ENCODE data around the gene EAF1. TPM values are rescaled to one million over a fixed set of nuclear protein-coding genes. Genes with fewer than 3 reads are reported as not detected.
"Not testable (repeated sequence)": the region's sequence is repeated elsewhere in the genome, so short reads cannot be mapped to it uniquely, and the experiment has no call there.

EAF1 gene
- total RNA-seq, 6 experiments from 2014 or later: 13.9 to 17.2 (median 15.8) TPM

- no peak for DNase-seq
- Mint-ChIP-seq H3K27me3 (ENCODE audit: insufficient read depth) (no peaks in the 10 kb centered on the region), H3K4me3 (no peak overlapping the region), H3K36me3 (ENCODE audit: low read depth) (peaks cover 2% of the 10 kb centered on the region), H3K27ac (no peak overlapping the region), H3K9me3 (no peaks in the 10 kb centered on the region), H3K4me1 (ENCODE audit: low read depth) (no peaks in the 10 kb centered on the region)
- TF ChIP-seq, protein P1, sequence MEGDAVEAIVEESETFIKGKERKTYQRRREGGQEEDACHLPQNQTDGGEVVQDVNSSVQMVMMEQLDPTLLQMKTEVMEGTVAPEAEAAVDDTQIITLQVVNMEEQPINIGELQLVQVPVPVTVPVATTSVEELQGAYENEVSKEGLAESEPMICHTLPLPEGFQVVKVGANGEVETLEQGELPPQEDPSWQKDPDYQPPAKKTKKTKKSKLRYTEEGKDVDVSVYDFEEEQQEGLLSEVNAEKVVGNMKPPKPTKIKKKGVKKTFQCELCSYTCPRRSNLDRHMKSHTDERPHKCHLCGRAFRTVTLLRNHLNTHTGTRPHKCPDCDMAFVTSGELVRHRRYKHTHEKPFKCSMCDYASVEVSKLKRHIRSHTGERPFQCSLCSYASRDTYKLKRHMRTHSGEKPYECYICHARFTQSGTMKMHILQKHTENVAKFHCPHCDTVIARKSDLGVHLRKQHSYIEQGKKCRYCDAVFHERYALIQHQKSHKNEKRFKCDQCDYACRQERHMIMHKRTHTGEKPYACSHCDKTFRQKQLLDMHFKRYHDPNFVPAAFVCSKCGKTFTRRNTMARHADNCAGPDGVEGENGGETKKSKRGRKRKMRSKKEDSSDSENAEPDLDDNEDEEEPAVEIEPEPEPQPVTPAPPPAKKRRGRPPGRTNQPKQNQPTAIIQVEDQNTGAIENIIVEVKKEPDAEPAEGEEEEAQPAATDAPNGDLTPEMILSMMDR (IDR thresholded peaks at IDR 0.05): no peak
Observed at GRCh38 chr3:15409774-15410173, 17.6 kb upstream of the EAF1 start.

GRCh38 chr3:15410966-15411365 lies 16.4 kb upstream of the EAF1 start:
- not testable (repeated sequence) for H3K9me3 Mint-ChIP-seq; H3K27me3 Mint-ChIP-seq (ENCODE audit: insufficient read depth); DNase-seq; H3K4me3 Mint-ChIP-seq; H3K27ac Mint-ChIP-seq; H3K4me1 Mint-ChIP-seq (ENCODE audit: low read depth)
- peaks cover 12% of the 10 kb centered on the region for H3K36me3 Mint-ChIP-seq (ENCODE audit: low read depth)

- TF ChIP-seq, protein P1 (IDR thresholded peaks at IDR 0.05): no peak
- DNase-seq: peak; percentile 66
- Mint-ChIP-seq H3K27ac (peak overlapping the region; percentile 42), H3K36me3 (ENCODE audit: low read depth) (peaks cover 20% of the 10 kb centered on the region), H3K4me3 (no peak overlapping the region; the same call in 1 of the 2 replicates), H3K9me3 (no peaks in the 10 kb centered on the region), H3K4me1 (ENCODE audit: low read depth) (peaks cover 22% of the 10 kb centered on the region), H3K27me3 (ENCODE audit: insufficient read depth) (no peaks in the 10 kb centered on the region)
Observed at GRCh38 chr3:15420871-15421270, 6.5 kb upstream of the EAF1 start.

GRCh38 chr3:15426579-15427118 lies 749 bp upstream of the EAF1 start:
- Mint-ChIP-seq H3K27me3 (ENCODE audit: insufficient read depth) (no peaks in the 10 kb centered on the region), H3K4me1 (ENCODE audit: low read depth) (peaks cover 33% of the 10 kb centered on the region), H3K9me3 (peaks cover 6% of the 10 kb centered on the region), H3K4me3 (peak overlapping the region; percentile 98), H3K36me3 (ENCODE audit: low read depth) (peaks cover 32% of the 10 kb centered on the region), H3K27ac (peak overlapping the region; percentile 88)
- TF ChIP-seq, protein P1 (IDR thresholded peaks at IDR 0.05): no peak
- no peak for DNase-seq

DNA sequence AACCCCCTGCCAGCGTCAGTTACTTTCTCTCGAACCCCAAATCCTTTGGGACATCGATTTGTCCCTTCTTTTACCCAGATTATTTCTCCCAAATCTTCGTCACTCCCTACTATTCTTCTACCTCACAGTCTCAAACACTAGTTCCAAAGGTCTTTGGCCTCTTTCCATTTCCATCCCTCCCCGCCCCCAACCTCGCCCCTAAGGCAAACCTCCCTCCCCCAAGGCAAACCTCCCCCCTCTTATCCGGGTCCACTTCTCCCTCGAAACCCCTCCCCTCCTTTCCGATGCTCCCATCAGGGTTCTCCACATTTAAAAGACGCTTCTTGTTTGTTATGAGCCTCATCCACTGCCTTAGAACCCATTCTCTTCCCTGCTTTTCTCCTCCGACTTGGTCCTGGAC lies 583 bp downstream of the EAF1 start:
- Mint-ChIP-seq H3K9me3 (peaks cover 6% of the 10 kb centered on the region), H3K36me3 (ENCODE audit: low read depth) (peaks cover 28% of the 10 kb centered on the region), H3K4me3 (peak overlapping the region; percentile 98), H3K4me1 (ENCODE audit: low read depth) (peaks cover 33% of the 10 kb centered on the region), H3K27me3 (ENCODE audit: insufficient read depth) (no peaks in the 10 kb centered on the region), H3K27ac (peak overlapping the region; percentile 88)
- no peak for DNase-seq
- TF ChIP-seq, protein P1 (IDR thresholded peaks at IDR 0.05): no peak

- H3K27me3 Mint-ChIP-seq (ENCODE audit: insufficient read depth): no peaks in the 10 kb centered on the region
- H3K9me3 Mint-ChIP-seq: peaks cover 6% of the 10 kb centered on the region
- DNase-seq: peak; percentile 88
- peak overlapping the region; percentile 88 for H3K27ac Mint-ChIP-seq
- TF ChIP-seq, protein P1 (IDR thresholded peaks at IDR 0.05): no peak
- H3K36me3 Mint-ChIP-seq (ENCODE audit: low read depth): peaks cover 32% of the 10 kb centered on the region
- peaks cover 33% of the 10 kb centered on the region for H3K4me1 Mint-ChIP-seq (ENCODE audit: low read depth)
- peak overlapping the region; percentile 98 for H3K4me3 Mint-ChIP-seq
Observed at GRCh38 chr3:15428539-15428938, 1.1 kb downstream of the EAF1 start.

All from HFFc6 (cell line).